ENCODE data around the gene CLDN6.

CLDN6 gene

DNA sequence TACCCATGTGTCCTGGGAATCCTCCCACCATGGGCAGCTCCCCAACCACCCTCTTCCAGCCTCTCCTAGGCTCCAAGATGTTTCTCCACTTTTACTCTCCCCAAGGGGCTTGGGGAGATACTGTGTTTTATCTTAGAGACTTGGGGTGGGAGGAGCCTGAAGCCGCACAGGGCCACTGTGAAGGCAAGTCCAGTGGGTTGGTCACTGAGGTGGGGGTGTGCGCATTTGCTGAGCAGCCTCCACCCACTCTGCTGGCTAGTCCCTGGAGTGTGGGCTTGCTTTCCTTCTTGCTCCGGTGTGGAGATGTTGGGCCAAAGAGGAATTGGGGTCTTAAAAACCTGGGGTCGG, 9.3 kb downstream of the CLDN6 start:
- Histone ChIP-seq H3K4me3 (ENCODE audit: low read depth, low read length, poor library complexity, severe bottlenecking) (no peak overlapping the region), H3K9me2 (ENCODE audit: low read depth, low read length) (no peaks in the 10 kb centered on the region), H3K4me1 (ENCODE audit: insufficient read depth, low read length, severe bottlenecking) (peaks cover 4% of the 10 kb centered on the region), H3K27me3 (ENCODE audit: insufficient read depth, low read length) (peaks cover 29% of the 10 kb centered on the region), H3K36me3 (ENCODE audit: insufficient read depth, low read length) (no peaks in the 10 kb centered on the region), H3F3A (ENCODE audit: insufficient read depth, low read length) (no peaks in the 10 kb centered on the region), H3K9me3 (ENCODE audit: low read length) (no peaks in the 10 kb centered on the region), H4K20me1 (ENCODE audit: insufficient read depth, low read length) (no peaks in the 10 kb centered on the region), H3K9ac (ENCODE audit: low read length) (no peak overlapping the region), H2AFZ (ENCODE audit: low read length) (no peak overlapping the region), H3K27ac (ENCODE audit: low read depth, low read length, poor library complexity, severe bottlenecking) (no peak overlapping the region), H3K79me2 (ENCODE audit: insufficient read depth, low read length) (no peaks in the 10 kb centered on the region), H3K4me2 (ENCODE audit: low read length) (no peak overlapping the region)
- TF ChIP-seq, protein P1, sequence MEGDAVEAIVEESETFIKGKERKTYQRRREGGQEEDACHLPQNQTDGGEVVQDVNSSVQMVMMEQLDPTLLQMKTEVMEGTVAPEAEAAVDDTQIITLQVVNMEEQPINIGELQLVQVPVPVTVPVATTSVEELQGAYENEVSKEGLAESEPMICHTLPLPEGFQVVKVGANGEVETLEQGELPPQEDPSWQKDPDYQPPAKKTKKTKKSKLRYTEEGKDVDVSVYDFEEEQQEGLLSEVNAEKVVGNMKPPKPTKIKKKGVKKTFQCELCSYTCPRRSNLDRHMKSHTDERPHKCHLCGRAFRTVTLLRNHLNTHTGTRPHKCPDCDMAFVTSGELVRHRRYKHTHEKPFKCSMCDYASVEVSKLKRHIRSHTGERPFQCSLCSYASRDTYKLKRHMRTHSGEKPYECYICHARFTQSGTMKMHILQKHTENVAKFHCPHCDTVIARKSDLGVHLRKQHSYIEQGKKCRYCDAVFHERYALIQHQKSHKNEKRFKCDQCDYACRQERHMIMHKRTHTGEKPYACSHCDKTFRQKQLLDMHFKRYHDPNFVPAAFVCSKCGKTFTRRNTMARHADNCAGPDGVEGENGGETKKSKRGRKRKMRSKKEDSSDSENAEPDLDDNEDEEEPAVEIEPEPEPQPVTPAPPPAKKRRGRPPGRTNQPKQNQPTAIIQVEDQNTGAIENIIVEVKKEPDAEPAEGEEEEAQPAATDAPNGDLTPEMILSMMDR (IDR thresholded peaks at IDR 0.05; ENCODE audit: low read length), result no peak
- TF ChIP-seq EZH2 (IDR thresholded peaks at IDR 0.05; ENCODE audit: borderline replicate concordance, low read length), result no peak

DNA sequence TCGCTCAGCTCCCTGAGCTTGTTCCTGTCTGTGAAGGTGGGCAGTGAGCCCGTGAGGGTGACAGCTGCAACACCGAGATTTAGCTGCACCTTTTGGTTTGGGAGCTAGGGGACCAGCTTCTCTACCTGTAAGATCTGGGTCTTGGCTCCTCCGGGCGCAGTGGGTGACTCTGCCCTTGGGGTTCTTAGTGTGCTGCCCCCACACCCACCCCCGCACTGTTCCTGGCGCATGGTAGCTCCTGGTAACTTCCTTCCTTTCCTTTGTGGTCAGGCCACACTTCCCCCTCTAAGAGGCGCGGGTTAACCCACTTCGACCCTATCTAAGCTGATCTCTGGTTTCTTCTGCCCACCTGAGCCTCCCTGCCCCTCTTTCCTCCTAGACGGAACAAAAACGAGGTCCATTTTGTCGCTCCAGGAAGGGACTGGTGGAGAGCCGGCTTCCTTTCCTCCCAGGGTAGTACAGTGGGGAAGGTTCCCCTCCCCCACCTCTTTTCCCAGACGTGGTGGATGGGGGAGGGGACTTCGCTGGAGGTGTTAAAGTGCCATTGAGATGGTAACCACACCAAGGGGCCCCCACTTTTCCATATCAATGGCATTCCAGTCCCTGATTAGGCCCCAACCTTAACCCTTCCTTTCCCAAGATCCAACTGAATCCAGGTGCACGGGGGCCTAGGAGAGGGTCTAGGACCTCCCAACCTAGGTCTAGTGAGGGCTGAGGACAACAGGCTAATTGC, 9.9 kb downstream of the CLDN6 start:
- H2AFZ ChIP-seq (ENCODE audit: low read length), result no peak overlapping the region
- no peak overlapping the region for H3K4me3 ChIP-seq (ENCODE audit: low read depth, low read length, poor library complexity, severe bottlenecking)

DNA sequence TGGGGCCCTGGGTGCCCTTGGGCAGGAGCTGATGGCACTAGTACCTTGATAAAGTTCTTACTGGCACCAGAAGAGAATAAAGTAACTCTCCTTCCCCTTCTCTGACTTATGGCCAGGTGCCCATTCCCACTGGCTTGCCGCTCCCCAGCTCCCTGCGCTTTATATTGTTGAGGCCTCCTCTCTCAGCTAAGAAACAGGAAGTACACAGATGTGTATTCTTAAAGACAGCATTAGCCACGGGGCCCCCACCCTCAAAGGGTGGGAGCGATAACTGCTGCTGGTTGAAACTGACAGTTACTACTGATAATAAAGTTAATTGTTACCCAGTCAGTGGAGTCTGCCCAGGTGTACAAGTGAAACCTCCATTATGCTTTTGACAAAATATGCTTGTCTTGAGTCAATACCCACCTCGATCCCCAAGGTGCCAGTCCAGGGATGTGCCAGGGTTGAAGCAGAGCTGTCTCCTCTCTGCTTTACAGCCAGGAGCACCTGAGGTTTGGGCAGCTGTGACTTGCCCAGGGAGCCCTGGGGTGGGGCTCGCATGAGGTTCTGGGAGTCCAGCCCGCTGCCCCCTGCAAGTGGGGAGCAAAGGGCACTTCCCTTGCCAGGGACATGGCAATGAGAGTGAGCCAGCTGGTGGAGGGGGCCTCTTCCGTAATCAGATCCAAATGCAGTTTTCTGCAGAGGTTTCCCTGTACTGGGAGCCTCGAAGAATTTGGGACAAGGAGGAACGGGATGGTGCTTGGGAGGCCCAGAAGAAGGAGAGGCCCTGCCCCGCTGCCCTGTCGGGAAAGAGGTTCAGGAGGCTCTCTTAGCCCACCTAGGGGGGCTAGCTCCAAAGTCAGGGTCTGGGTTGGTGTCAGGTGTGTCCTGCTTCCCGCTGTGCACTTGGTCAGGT, 10.7 kb downstream of the CLDN6 start:
- H3K4me1 ChIP-seq (ENCODE audit: insufficient read depth, low read length, severe bottlenecking), result peaks cover 4% of the 10 kb centered on the region
- H3K36me3 ChIP-seq (ENCODE audit: insufficient read depth, low read length), result no peaks in the 10 kb centered on the region
- no peak overlapping the region for H2AFZ ChIP-seq (ENCODE audit: low read length)
- no peak overlapping the region for H3K9ac ChIP-seq (ENCODE audit: low read length)
- peaks cover 23% of the 10 kb centered on the region for H3K27me3 ChIP-seq (ENCODE audit: insufficient read depth, low read length)
- no peaks in the 10 kb centered on the region for H3F3A ChIP-seq (ENCODE audit: insufficient read depth, low read length)
- TF ChIP-seq EZH2 (IDR thresholded peaks at IDR 0.05; ENCODE audit: borderline replicate concordance, low read length), result no peak
- TF ChIP-seq, protein P1 (IDR thresholded peaks at IDR 0.05; ENCODE audit: low read length), result no peak
- no peak overlapping the region for H3K4me2 ChIP-seq (ENCODE audit: low read length)
- no peaks in the 10 kb centered on the region for H4K20me1 ChIP-seq (ENCODE audit: insufficient read depth, low read length)
- H3K79me2 ChIP-seq (ENCODE audit: insufficient read depth, low read length), result no peaks in the 10 kb centered on the region
- no peaks in the 10 kb centered on the region for H3K9me3 ChIP-seq (ENCODE audit: low read length)
- H3K9me2 ChIP-seq (ENCODE audit: low read depth, low read length), result no peaks in the 10 kb centered on the region
- H3K4me3 ChIP-seq (ENCODE audit: low read depth, low read length, poor library complexity, severe bottlenecking), result no peak overlapping the region
- no peak overlapping the region for H3K27ac ChIP-seq (ENCODE audit: low read depth, low read length, poor library complexity, severe bottlenecking)

More for the DNA sequence above, 9.9 kb downstream of the CLDN6 start:
- no peaks in the 10 kb centered on the region for H3F3A ChIP-seq (ENCODE audit: insufficient read depth, low read length)
- no peaks in the 10 kb centered on the region for H4K20me1 ChIP-seq (ENCODE audit: insufficient read depth, low read length)
- peaks cover 4% of the 10 kb centered on the region for H3K4me1 ChIP-seq (ENCODE audit: insufficient read depth, low read length, severe bottlenecking)
- H3K9ac ChIP-seq (ENCODE audit: low read length), result no peak overlapping the region
- H3K4me2 ChIP-seq (ENCODE audit: low read length), result no peak overlapping the region
- no peak for TF ChIP-seq EZH2 (IDR thresholded peaks at IDR 0.05; ENCODE audit: borderline replicate concordance, low read length)
- TF ChIP-seq, protein P1 (IDR thresholded peaks at IDR 0.05; ENCODE audit: low read length), result no peak
- H3K79me2 ChIP-seq (ENCODE audit: insufficient read depth, low read length), result no peaks in the 10 kb centered on the region
- no peaks in the 10 kb centered on the region for H3K36me3 ChIP-seq (ENCODE audit: insufficient read depth, low read length)
- H3K9me3 ChIP-seq (ENCODE audit: low read length), result no peaks in the 10 kb centered on the region
- peaks cover 26% of the 10 kb centered on the region for H3K27me3 ChIP-seq (ENCODE audit: insufficient read depth, low read length)
- no peak overlapping the region for H3K27ac ChIP-seq (ENCODE audit: low read depth, low read length, poor library complexity, severe bottlenecking)
- no peaks in the 10 kb centered on the region for H3K9me2 ChIP-seq (ENCODE audit: low read depth, low read length)

Measured in OCI-LY1 (cell line).